EH (cell line): Measurements from ENCODE around the gene UBE2V1.
A peak's percentile ranks its signal among the peaks of the same experiment; 100 is the strongest.
"Not testable (repeated sequence)": the region's sequence is repeated elsewhere in the genome, so short reads cannot be mapped to it uniquely, and the experiment has no call there.

Experiments
- DNase-seq: peaks from one replicate; pipeline ENCODE4 v3.0.0-alpha.2; 2015; ENCODE audit warnings: low read depth

Gene UBE2V1

GRCh38 chr20:50115041-50115512 lies 2.1 kb upstream of the UBE2V1 start:
- no peak for DNase-seq

DNA sequence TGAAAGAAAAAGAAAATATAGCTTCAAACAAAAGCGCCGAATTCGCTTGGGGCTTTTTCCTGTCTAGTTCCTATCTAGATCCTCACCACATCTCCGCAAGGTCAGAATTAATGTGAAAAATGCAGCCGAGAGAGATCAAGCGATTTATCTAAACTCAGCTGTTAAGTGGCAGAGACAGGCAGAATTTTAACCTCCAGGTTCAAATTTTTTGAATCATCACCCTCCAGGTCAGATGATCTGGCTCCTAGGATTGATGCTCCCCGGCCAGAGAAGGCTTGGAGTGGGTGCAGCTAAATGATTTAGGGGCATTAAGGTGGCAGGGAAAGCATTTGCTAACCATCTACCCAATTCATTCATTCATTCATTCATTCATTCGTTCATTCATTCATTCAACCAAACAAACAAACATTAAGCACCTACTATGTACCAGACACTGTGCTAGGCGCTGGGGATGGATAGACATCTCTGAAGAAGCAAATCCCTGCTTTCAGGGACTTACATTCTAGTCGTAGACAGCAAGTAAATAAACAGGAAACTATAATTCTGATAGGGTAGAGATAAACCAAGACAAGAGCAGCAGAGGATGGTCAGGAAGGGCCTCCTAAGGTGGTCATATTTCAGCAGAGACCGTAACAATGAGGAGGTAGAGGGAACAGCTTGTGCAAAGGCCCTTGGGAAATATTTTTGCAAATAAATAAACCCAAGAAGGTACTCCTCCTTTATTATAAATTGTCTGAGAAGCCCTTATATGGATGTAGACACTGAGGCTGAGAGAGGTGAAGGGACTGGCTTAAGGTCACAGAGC lies 672 bp upstream of the UBE2V1 start:
- DNase-seq, result no peak

DNA sequence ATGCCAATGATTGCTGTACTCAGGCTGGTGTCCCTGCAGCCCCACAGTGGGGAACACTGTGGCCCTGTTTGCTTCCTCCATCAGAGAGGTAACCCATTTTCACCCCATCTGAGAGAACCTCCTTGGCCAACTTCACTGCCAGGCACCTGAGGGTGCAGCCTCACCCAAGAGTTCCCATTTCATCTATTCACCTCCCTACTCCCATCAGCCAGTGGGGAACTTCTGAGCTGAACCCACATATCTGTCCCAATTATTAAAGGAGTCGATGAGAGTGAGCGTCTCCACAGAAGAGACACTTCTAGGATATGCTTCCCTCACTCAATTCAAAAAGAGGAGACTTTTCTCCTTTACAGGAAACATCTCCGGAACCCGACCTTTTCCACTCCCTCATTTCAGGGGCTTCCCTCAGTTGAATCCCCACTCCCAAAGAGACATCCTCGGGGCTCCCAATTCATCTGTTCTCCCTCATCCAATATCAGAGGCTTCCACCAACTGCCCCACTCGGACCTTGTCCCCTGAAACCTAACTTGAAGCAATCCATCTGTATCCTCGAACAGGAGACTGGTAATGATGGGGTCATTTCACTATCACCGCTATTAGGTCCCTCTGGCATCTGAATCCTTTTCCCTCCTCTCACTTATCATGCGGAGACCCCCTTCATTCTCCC lies 988 bp downstream of the UBE2V1 start:
- no peak for DNase-seq

DNA sequence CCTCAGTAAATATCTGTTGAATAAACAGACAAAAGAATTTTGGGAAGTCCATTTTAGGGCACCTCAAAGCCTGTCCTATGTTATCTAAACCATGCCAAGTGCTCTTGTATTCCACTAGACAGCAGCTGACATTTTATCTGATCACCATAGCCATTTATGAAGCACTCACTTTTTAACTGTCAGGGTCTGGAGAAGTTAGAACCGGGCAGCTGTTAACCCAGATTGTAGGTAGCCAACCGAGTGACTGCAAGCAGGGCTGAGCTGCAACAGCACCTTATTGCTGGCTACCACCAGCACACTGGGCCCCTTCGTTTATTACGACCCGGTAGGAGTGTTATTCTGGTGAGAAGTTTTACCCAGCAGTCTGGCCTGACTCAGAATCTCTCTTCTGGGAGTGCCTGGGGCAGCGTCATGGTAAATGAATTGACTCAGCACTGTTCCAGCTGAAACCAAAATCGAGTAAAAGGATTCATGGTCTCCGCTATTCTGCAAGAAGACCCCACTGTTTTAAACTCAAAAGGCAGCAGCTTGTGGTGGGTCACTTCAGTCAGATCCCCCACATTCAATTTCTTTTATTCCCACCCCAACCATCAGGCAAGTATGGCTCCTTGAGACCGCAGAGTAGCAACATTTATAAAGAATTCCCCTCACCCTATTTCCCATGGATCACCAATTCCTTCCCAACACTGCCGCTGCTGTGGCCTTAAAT lies 1.7 kb downstream of the UBE2V1 start:
- peak; percentile 81 for DNase-seq

- peak; percentile 84 for DNase-seq
Observed at GRCh38 chr20:50110141-50111047, 2.6 kb downstream of the UBE2V1 start.

- peak; percentile 24 for DNase-seq
Observed at GRCh38 chr20:50108556-50109235, 4.3 kb downstream of the UBE2V1 start.

DNA sequence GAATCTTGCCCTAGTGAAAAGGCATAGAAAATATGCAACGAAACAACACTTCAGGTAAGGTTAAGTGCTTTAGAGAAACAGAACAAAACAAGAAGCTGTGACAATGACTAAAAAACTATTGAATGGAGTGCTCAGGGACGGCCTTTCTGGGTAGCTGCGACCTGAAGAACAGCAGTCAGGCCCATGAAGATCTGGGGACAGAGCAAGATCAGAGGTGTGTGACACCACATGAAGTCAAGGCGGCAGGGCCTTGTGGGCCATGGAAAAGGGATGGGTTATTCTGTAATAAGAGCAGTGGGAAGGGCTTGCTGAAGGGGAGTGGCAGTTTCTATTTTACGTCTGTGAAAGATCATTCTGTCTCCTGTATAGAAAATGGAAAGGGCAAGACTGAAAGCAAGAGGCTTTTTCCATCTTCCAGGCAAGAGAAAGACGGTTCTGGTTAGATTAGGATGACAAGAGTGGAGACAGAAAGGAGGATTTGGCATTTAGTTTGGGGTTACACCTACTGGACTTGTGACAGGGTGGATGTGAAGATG lies 5.1 kb downstream of the UBE2V1 start:
- DNase-seq, result no peak

- DNase-seq, result peak; percentile 30
Observed at GRCh38 chr20:50107086-50107660, 5.8 kb downstream of the UBE2V1 start.

DNA sequence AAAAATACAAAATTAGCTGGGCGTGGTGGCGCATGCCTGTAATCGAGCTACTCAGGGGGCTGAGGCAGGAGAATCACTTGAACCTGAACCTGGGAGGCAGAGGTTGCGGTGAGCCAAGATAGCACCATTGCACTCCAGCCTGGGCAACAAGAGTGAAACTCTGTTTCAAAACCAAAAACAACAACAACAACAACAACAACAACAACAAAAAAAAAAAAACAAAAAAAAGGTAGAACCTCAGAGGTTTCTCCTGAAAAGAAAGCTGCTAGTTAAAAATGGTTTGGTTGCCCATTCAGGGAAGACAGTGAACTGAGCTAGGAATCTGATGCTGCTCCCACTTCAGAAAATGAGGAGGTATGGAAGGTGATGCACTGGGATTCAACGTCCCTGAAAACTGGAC lies 6.3 kb downstream of the UBE2V1 start:
- not testable (repeated sequence) for DNase-seq

GRCh38 chr20:50103464-50104107 lies 9.4 kb downstream of the UBE2V1 start:
- DNase-seq, result peak; percentile 89

GRCh38 chr20:50102551-50102950 lies 10.4 kb downstream of the UBE2V1 start:
- not testable (repeated sequence) for DNase-seq

- no peak for DNase-seq
Observed at GRCh38 chr20:50101887-50102286, 11.1 kb downstream of the UBE2V1 start.

DNA sequence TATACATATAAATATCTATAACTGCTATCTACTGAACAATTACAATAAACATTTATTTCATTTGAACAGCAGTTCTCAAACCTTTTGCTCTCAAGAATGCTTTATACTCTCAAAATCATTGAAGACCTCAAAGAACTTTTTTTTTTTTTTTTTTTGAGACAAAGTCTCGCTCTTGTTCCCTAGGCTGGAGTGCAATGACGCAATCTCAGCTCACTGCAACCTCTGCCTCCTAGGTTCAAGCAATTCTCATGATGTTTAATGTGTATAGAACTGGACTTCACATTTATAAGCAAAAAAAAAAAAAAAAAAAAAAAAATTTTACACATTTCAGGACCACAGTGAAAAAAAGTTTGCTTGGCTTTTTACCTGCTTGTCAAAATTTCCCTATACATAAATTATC lies 11.7 kb downstream of the UBE2V1 start:
- no peak for DNase-seq

DNA sequence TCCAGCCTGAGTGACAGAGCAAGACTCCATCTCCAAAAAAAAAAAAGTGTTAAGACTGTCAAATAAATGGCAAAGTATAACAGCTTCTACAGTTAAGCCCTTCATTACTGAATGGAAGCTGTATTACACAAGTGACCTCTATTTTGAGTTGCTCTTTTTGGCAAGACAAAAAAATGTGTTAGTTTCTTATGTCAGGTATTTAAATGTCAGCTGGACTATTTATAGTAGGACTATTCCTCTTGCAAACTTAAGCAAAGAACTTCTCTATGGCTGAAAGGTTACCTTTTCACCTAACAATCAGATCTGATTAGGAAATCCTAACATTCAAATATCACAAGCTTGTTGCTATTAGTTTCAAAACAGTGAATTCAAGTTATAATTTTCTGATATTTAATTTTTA lies 12.4 kb downstream of the UBE2V1 start:
- no peak for DNase-seq

DNA sequence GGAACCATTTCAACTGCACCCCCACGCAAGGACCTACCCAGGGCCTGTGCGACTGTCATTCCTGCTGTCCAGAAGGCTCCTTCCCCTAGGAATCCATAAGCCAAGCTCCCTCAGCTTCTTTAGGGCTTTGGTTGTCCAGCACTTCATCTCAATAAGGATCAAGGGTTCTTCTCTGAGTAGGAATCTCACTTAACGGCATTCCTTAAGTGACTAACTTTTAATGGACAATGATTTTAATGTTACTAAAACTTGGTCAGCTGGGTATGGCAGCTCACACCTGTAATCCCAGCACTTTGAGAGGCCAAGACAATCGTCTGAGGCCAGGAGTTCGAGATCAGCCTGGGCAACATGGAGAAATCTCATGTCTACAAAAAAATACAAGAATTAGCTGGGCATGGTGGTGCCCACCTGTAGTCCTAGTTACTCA lies 13.4 kb downstream of the UBE2V1 start:
- no peak for DNase-seq

DNA sequence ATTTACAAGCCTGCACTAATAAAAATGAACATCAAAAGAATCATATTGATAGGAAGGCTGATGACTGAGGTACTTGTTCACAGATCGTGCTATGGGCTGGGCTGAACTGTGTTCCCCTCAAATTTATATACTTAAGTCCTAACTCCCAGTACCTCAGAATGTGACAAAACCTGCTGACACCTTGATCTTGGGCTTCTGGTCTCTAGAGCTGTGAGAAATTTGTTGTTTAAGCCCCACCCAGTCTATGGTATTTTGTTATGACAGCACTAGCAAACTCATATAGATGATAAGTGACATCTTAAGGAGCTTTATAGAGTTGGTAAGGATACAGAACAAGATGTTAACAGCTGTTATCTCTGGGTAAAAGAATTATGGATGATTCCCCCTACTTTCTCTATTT lies 13.8 kb downstream of the UBE2V1 start:
- no peak for DNase-seq

GRCh38 chr20:50098259-50098658 lies 14.7 kb downstream of the UBE2V1 start:
- no peak for DNase-seq

GRCh38 chr20:50097843-50098242 lies 15.1 kb downstream of the UBE2V1 start:
- no peak for DNase-seq

- DNase-seq, result no peak
Observed at GRCh38 chr20:50096237-50096636, 16.7 kb downstream of the UBE2V1 start.

DNA sequence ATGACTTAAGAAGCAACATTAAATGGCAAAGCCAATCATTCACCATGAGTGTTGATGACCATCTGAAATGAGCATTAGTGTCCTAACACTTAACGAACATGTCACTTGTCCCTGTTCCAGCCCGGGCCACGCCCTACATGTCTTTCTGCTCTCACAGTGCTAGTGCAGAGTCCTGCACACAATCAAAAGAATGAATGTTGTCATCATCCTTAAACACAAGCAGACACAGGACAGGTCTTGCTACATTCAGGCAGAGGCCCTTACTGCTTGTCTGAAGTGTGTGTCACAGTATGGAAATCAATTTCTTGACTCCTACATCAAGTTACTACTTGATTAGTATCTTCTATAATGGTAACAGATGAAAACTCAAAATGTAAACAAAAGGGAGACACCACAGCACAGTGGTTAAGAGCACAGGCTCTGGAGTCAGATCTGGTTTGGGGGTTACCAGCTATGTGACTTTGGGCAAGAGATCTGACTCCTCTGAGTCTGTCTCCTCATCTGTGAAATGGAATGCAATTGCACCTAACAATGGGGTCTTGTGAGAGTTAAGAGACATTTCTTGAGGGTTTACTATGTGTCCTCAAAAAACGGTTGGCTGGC lies 17.4 kb downstream of the UBE2V1 start:
- DNase-seq, result no peak
